GM12865 (cell line): Measurements from ENCODE around the gene PEDS1.
"Not testable (repeated sequence)": the region's sequence is repeated elsewhere in the genome, so short reads cannot be mapped to it uniquely, and the experiment has no call there.

Experiments
- DNase-seq: peaks from one replicate; pipeline ENCODE4 v3.0.0; 2010; ENCODE audit warnings: low read depth
- H3K4me3 ChIP-seq: 2 replicates; pipeline ENCODE4 v1.5.1; 2011; ENCODE audit warnings: mild to moderate bottlenecking, low read depth, low read length, control low read depth
- TF ChIP-seq, protein P1 (sequence below): IDR thresholded peaks from 2 replicates; pipeline ENCODE4 v1.5.1; 2011; ENCODE audit warnings: low read length, control low read depth, low read depth, inconsistent platforms; ENCODE audit not compliant: insufficient read depth; ENCODE audit errors: missing control alignments

The PEDS1 gene

DNA sequence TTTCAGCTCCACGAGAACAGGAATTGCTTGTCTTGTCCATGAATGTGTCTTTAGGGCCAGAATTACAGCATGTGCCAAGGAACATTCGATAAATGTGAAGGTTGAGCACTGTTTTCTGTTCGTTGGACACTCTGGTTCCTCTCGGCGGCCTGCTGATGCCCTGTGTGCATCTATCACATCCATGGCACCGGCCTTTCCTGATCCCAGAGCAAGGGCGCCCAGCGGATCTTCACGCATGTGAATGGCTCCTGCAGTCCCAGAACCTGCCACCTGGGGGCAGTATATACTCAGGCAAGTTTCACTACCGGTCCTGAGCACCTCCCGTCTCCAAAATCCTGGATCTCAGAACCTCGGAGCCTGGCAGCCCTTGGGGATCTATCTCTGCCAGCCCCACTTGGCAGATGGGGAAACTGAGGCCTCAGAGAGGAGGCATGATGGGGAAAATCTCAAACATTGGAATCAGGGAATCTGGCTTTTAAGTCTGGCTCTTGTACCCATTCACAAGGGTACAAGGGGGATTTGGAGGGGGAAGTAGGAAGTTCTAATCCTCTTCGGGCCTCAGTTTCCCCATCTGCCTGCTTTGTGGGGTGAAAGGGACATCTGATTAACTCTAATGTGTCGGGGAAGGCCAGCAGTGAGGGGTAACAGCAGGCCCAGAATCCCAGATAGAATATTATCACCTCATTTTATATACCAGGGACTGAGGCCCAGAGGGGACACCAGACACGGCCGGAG lies 32.8 kb upstream of the PEDS1 start:
- DNase-seq: peak; percentile 80
- no peak overlapping the region for H3K4me3 ChIP-seq

DNA sequence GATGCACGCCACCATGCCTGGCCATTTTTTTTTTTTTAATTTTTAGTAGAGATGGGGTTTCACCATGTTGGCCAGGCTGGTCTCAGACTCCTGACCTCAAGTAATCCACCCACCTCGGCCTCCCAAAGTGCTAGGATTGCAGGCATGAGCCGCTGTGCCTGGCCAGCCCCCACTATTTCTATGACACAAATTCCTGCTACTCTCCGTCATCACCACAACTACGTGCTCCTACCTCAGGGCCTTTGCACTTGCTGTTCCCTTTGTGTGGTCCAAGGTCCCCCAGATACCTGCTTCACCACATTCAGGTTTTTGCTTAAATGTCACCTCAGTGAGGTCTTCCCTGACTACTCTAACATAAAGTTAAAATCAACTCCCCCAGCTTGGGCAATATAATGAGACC lies 31.9 kb upstream of the PEDS1 start:
- DNase-seq: no peak
- TF ChIP-seq, protein P1, sequence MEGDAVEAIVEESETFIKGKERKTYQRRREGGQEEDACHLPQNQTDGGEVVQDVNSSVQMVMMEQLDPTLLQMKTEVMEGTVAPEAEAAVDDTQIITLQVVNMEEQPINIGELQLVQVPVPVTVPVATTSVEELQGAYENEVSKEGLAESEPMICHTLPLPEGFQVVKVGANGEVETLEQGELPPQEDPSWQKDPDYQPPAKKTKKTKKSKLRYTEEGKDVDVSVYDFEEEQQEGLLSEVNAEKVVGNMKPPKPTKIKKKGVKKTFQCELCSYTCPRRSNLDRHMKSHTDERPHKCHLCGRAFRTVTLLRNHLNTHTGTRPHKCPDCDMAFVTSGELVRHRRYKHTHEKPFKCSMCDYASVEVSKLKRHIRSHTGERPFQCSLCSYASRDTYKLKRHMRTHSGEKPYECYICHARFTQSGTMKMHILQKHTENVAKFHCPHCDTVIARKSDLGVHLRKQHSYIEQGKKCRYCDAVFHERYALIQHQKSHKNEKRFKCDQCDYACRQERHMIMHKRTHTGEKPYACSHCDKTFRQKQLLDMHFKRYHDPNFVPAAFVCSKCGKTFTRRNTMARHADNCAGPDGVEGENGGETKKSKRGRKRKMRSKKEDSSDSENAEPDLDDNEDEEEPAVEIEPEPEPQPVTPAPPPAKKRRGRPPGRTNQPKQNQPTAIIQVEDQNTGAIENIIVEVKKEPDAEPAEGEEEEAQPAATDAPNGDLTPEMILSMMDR: no peak
- H3K4me3 ChIP-seq: no peak overlapping the region

More for the DNA sequence above, 32.8 kb upstream of the PEDS1 start:
- TF ChIP-seq, protein P1: peak; percentile 96

DNA sequence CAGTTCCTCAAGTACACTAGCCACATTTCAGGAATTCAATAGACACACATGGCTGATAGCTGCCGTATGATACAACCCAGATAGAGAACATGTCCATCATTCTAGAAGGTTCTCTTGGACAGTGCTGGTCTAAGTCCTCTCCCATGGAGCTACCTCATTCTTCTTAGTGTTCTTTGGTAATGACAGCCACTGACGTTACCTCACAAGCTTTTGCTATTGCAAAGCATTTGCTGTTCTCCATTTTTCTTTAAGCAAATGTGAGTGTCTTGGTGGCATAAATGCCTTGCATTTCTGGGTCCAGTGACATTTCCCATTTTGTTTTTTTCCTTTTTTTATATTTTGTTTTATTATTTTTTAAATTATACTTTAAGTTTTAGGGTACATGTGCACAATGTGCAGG lies 28.8 kb upstream of the PEDS1 start:
- no peak overlapping the region for H3K4me3 ChIP-seq
- TF ChIP-seq, protein P1: no peak
- DNase-seq: no peak

DNA sequence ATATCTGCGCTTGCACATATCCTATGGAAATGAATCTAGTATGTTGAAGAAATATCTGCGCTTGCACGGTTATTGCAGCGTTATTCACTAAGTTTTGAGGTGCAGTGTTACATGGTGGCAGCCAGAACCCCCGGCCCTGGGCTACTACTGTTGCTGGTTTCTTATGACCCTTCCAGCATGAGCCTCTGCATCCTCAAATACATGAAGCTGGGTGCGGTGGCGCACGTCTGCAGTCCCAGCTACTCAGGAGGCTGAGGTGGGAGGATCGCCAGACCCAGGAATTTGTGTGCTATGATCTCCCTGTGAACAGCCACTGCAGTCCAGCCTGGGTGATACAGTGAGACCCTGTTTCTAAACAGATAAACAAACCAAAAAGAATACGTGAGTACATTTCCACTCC lies 27.8 kb upstream of the PEDS1 start:
- DNase-seq: no peak
- TF ChIP-seq, protein P1: no peak
- no peak overlapping the region for H3K4me3 ChIP-seq

DNA sequence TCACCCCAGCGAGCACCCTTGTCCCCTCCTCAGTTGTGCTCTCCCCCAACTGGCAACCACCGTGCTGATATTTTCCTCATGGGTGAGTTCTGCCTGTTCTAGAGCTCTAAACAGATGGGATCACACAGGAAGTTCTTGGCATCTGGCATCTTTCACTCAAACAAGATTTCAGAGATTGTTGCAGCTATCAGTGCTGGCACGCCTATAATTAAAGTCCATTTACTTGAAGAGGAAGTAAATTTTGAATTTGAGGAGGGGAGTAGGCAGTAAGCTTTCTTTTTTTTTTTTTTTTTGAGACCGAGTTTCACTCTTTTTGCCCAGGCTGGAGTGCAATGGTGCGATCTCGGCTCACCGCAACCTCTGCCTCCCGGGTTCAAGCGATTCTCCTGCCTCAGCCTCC lies 25.1 kb upstream of the PEDS1 start:
- DNase-seq, H3K4me3 ChIP-seq: not testable (repeated sequence)

DNA sequence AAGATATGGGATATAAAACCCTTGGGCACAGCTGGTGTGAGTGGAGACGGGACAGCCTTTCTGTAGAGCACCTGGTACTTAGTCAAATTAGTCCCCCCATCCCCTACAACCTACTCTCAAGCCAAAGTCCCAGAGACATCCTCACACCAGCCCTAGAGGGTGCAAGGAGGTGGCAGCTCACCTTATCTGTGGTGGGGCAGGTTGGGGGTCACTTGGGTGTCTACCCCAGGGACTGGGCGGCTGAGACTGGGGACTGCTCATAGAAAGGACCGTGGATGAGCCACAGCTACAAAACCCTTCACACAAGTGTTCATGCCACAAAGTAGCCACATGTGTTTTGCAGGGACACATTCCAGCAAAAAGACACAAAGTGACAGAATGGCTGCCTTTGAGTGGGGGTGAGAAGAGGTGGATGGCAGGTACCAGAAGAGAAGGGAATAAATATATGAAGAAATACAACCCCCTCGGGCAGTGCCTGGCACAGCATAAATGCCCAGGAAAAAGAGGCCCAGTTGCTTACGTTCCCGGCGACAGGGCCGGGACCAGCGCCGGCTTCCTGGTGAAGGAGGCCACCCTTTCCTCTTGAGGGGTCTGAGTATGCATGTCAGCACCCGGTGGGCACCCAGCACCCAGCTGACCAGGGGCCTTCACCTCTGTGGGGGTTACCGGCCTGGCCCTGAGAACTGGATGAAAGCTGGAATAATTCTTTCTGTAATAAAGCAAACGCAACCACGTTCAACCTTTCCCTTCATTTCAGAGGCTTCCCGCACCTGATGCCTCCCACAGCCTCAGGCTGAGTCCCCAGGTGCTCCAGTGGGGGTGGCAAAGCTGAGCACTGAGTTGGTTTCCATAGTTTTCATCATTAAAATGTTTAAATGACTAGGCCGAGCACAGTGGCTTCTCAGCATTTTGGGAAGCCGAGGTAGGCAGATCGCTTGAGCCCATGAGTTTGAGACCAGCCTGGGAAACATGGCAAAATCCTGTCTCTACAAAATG lies 22.7 kb upstream of the PEDS1 start:
- TF ChIP-seq, protein P1: no peak
- DNase-seq: no peak
- no peak overlapping the region for H3K4me3 ChIP-seq

DNA sequence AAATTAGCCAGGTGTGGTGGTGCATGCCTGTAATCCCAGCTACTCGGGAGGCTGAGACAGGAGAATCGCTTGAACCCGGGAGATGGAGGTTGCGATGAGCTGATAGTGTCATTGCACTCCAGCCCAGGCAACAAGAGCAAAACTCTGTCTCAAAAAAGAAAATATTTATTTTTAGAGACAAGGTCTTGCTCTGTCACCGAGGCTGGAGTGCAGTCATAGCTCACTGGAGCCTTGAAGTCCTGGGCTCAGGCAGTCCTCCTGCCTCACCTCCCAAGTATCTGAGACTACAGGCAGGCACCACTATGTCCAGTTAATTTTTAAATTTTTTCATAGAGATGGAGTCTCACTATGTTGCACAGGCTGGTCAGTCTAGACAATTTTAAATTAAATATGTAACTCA lies 20.9 kb upstream of the PEDS1 start:
- H3K4me3 ChIP-seq: no peak overlapping the region
- TF ChIP-seq, protein P1: no peak
- no peak for DNase-seq
